GM12873 (cell line): Measurements from ENCODE around the gene TMEM17.

Experiments used
- CTCF ChIP-seq: IDR thresholded peaks from 2 replicates; pipeline ENCODE4 v1.5.1; 2012; ENCODE audit warnings: low read depth, mild to moderate bottlenecking, moderate library complexity, low read length, control low read depth; ENCODE audit not compliant: insufficient read depth; ENCODE audit errors: missing control alignments

Gene TMEM17

DNA sequence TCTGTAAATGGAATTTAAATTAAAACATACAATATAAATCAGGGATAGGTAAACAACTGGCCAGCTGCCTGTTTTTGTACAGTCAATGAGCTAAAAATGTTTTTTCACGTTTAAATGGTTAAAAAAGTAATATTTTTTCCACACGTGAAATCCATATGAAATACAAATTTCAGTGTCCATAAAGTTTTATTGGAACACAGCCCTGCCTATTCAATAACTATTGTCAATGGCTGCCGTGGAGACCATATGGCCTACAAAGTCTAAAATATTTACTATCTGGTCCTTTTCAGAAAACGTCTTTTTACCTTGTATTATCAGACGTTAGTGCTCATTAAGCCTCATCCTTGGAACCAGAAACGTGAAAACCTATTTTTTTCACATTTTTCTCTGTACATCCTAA lies 1.3 kb downstream of the TMEM17 start:
- no peak for TF ChIP-seq CTCF

DNA sequence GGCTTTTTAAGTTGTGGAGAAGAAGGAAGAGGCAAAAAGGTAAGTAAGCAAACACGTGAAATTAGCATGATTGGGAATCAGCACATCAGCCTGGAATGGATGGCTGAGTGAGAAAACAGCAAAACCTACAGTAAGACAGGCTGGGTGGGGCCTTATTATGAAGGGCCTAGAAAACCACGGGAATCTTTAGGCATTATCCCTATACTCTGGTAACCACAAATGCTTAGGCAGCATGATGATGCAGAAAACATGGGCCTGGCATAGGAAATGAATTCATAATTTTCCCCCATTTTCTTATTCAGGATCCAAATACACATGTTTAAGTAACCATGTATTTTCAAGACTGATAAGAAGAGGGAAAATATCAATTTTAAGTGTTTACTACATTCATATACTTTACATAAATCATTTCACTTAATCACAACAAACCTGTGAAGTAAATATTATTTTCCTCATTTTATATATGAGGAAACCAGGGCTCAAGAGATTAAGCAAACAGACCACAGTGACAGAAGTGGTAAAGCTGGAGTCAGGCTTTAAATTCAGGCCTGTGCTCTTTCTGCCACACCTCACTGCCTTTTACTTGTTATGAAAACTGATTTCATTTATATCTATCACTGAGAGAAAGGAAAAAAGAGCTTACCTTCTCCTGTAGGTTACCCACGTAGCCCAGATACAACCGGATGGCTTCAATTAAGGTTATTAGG lies 4.0 kb downstream of the TMEM17 start:
- TF ChIP-seq CTCF = no peak

DNA sequence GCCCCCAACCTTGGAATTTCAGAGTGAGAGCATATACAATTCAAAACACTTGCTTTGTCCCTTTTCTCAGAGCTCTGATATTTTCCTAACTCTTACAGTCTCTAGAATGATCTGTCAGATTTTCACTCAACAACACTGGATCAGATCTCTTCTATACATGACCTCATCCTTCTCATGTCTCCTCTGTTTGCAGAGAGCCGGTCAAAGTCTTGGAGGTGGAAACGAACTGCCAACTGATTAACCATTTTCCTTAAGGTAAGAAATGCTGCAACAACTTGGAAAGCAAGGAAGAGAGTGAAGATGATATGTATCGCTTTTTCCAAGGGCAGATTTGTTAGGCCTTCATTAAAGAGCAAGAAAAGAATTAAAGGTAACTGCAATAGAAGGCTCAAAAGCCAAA lies 4.9 kb downstream of the TMEM17 start:
- TF ChIP-seq CTCF = no peak

DNA sequence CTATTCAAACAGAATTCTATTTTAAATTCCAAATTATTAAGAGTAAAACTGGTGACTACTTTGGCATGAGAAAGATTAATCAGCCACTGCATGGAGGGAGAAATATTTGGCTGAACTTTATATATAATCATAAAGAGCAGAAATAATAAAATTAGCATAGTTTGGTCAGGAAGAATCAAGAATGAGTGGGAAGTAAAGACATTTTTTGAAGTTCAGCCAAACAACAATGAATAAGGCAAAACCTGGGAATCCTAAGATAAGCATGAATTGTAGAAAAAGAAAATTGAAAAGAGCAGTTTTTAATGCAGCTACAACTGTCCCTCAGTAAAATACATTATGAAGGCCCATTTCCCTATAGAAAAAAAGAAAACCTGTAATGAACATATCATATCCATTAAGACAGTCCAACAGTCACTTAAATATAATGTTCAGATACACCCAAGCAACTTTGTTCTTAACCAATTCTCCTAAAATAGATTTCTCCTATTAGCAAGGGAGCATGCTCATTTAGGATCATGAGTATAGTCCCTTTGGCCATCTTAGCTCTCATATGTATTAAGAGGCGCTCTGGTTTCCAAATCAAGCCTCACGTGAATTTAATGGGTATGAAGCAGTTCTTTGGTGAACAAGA lies 6.5 kb downstream of the TMEM17 start:
- TF ChIP-seq CTCF = no peak

DNA sequence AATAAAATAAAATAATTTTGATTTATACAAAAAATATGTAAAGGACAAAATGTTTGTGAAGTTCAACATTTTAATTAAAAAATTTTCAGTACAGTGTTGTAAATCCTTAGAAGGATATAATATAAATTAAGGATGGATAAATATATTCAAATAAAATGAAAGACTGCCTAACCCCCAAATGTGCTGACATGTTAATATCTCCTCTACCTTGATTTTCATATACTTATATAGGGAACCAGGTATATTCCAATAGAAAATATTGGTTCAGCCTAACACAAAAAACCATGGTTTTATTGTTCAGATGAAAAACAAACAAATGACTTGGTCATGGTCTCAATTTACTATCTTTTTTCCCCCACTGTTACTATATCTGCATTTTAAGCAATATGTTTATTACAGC lies 7.3 kb downstream of the TMEM17 start:
- TF ChIP-seq CTCF = no peak

DNA sequence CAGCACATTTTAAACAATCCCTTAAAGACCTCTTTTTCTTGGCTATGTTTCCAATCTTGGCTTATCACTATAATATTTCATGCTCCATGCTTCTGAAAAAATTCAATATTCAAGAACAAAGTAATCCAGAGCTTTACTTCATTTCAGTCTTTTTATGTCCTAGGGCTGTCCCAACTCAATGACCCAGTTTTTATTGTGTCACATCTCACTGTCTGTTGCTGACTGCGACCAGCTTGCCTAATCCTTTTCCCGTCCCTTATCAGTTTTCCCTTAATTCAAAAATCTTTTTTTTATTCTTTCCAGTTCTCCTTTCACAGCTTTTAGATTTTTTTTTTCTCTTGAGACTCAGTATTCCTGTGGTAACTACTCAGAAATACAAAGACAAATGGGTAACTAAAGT lies 10.2 kb downstream of the TMEM17 start:
- TF ChIP-seq CTCF = no peak

DNA sequence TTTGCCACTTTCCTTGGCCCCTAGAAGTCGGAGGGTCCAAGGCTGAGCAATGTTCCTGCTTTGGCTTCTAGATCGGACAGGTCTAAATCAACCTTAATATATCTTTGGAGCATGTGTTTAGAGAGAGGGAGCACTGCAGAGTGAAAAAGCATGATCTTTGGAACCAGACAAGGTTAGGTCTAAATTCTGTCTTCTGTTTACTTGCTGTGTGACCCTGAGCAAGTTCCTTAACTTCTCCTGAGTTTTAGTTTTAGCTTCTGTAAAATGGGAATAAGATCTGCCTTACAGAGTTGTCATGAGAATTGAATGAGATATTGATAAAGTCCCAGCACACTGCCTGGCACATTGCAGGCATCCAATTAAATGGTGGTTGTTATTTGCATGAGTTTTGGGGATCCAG lies 13.9 kb downstream of the TMEM17 start:
- TF ChIP-seq CTCF = no peak
